HL-60/S4 treated with retinoic acid at 250 ng/mL for 4 days and 3 days (cell line): ENCODE data around the gene AKAP8L.

Experiments used
- in situ Hi-C: fragments of 300-500 bp; cut with MboI; formaldehyde crosslinking; loops from 2 replicates; pipeline ENCODE4 v1.7.0; 2022; ENCODE audit warnings: low sequenced_read_pairs

The AKAP8L gene

DNA sequence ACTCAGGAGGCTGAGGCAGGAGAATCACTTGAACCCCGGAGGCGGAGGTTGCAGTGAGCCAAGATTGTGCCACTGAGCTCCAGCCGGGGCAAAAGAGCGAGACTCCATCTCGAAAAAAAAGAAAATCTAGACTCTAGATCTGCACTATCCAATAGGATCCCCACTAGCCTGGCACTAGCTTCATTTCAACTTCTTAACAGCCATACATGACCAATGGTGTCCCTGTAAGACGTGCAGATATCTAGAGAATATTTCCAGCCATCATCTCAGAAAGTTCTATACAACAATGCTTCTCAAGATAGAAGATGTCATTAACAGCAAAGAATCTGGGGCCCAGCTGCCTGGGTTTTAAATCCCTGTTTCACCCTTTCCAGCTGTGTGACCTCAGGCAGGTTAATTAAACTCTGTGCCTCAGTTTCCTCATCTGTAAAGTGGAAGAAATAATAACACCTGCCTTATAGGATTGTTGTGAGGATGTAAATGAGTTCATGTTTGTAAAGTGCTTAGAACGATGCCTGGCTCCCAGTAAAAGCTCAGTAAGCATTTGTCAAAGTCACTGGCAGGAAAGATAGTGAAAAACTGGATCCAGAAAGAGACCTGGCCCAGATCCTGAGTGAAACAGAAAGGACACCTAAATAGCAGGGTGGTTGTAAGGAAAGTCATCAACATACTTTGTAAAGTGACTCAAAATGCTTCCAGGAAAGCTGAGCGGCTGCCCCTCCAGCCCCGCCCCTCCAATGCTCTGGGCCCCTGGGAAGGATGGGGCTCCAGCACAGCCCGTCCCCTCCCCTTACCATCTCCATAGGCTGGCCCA lies 17.4 kb upstream of the AKAP8L start:
- in situ Hi-C loops: no loop called here

DNA sequence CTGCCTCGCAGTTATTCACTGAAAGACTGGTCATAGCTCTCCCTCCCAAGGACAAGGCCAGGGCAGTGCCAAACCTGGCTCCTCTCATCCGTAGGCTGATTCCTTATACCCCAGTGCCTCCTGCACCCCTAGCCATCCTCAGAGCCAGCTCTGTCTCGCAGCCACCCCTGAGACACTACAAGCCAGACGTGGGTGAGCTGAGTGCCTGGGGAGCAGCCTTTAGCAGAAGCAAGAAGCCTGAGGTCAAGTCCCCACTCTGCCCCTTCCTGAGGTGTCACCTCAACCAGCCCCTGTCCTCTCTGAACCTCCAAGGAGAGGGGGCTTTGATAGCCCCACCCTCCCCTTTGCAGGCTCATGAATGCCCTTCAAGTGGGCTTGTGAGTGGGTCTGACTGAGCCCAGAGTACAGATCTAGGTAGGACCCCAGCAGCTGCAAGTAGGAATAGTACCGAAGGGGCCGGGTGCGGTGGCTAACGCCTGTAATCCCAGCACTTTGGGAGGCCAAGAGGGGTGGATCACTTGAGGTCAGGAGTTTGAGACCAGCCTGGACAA lies 14.8 kb upstream of the AKAP8L start:
- in situ Hi-C loops: no loop called here

DNA sequence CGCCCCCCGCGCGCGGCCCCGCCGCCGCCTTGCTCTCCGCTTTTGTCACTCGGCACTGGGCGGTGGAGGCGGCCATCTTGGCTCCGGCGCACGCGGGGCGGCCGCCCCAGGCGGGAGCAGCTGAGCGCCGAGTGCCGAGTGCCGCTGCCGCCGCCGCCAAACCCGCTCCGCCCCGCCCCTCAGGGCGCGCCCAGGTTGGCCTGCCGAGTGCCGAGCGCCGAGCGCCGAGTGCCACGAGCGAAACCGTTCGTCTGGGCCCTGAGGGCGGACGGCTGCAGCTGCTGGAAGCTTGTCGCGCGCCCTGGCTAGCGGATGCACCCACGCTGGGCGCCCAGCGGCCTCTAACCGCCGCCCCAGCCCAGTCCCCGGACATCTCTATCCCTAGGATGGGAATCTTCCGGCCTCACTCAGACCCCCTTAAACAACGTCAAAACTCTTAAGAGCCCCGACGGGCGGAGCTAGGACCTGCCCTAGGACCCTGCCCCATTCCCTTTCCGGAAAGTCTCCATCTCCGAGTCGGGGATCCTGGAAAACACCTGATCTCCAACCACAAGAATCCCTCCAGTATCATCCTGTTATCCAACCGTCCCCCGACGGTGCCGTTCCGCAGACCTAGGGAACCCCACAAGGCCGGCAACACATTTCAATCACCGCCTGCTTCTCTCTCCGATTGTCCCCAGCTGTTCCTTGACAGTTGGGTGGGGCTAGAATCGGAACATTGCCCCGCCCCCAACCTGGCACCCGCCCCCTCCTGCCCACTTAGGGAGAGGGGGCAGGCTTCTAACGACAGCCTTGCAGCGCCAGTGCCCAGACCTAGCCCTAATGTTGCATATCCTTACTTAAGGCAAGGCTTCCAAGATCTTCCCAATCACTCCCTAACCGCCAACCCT lies 14.1 kb upstream of the AKAP8L start:
- in situ Hi-C loops: no loop called here

DNA sequence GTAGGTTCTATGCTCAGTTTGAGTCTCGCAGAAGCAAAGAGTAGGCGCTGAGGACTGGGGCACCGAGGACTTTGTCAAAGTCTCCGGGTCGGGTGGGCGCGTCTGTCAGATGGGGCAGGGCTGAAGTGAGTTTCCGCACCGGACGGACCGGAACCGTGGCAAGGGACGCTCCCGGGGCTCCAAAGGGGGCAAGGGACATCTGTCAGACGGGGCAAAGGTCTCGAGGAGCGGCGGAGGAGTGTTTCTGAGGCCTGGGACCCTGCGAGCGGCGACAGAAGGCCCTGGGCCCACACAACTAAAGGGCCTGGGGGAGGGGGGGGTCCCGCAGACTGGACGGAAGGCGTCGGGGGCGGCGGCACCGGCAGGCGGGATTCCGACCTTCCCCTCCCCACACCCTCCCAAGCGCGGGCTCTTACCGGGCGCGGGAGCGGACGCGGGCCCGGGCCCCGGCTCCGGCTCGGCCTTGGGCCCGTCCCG lies 13.3 kb upstream of the AKAP8L start:
- in situ Hi-C loops: no loop called here

DNA sequence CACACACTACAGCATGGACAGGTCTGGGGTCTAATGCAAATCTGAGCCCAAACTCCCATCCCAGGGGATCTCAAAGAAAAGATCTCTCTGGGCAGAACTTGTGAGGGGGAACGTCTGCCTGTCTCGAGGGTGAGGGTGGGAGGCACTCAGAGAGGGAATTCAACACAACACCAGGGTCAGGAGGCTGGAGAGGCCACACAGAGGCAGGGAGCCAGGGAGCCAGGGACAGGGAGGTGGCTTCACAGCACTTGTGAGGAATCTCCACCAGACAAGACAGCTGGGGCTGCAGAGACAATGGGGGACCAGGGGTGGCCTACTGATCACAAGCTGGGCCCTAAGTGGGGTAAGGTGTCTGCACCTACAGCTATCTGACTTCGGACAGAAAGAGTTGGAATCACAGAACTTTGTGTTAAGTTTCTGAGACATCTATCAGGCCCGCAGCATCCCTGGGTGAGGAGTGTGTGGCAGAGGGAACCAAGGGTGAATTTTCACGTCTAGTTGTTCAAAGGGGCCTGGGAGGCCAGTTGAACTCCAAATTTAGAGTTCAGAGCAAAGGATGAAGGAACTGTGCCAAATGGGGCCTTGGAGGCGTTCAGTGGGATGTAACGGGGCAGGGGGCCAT lies 12.7 kb upstream of the AKAP8L start:
- in situ Hi-C loops: no loop called here

DNA sequence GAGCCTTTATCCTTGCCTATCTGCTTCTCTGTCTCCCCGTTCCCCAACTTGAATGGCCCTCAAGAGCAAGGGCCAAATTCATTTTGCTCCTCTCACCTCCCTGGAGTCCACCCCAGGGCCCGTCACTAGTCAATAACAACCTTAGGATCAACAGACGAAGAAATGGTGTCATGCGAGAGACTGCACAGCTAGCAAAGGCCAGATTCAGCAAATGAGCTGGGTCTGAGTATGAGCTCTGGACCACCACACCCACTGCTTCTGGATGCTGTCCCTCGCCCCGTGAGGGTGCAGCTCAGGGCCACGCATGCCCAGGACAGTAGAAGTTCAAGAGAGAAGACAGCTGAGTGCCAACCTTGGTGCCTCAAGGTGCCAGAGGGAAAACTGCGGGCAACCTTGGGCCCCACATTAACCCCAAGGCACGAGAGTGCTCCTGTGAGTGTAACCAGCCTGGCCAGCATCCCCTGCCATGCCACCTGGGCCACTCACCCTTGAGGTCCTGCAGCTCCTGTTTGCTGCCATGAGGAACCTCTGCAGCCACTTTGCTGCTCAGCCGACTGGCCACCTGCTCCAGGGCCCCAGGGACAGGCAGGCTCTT lies 11.8 kb upstream of the AKAP8L start:
- in situ Hi-C loops: no loop called here

DNA sequence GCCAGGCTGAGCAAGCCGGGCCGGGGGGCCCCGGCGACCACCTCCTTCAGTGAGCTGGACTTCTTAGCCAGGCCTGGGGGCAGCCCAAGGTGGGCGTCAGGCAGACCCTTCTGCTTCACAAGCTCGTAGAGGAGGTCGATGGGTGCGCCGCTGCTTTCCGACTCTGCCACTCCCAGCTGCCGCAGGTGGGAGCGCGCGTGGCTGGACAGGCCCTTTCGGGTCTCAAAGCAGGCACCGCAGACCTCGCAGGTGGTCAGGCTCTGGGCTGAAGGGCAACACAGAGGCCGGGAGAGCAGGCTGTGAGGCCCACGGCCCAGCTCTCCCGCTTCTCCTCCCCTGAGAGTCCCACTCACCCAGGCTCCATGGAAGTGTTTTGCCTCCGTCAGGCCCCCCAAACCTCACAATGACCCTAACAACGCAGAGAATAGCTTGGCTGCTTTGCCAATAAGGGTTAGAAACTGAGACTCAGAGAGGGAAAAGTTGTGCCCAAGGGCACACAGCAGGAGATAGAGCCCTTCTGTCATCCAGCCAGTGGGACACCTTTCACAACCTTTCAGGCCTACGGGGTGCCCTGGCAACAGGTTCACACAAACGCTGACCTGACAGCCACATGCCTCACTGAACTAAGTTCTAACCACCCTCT lies 11.2 kb upstream of the AKAP8L start:
- in situ Hi-C loops: no loop called here

DNA sequence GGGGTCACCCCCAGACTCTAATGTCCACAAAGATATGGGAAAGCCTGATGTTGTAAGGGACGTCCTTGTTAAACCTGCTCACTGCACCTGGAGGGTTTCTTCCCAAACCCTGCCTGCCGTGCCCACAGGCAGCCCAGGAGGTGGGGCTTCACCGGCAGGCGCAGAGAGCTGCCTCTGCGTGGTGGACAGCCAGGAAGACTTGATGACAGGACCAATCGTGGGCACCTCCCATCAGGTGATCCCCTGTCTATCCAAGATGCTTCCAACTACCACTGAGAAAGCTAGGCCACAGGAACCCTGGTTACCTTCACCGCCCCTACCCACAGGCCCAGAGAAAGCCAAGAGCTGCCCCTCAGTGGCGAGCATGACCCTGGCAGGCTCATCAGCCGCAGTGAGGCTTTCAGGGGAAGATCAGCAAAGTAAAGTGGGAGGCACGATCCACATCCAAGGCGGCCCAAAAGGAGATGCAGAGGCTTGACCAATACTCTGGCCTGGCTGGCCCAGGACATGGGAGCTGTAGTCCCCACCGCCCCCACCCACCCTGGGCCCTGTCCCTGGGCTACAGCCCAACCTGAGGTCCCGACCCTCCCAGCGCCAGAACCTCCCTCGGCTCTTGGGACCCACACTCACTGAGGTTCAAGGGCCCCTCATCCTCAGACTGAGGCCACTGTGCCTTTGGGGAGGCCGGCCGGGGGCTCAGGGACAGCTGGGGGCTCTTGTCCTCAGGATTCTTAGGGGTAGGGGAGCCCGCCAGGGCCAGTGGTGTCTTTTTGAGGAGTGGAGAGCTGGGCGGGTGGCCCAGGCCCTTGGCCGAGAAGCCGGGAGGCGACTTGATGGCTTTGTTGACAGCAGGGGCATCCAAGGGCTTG lies 10.4 kb upstream of the AKAP8L start:
- in situ Hi-C loops: no loop called here

DNA sequence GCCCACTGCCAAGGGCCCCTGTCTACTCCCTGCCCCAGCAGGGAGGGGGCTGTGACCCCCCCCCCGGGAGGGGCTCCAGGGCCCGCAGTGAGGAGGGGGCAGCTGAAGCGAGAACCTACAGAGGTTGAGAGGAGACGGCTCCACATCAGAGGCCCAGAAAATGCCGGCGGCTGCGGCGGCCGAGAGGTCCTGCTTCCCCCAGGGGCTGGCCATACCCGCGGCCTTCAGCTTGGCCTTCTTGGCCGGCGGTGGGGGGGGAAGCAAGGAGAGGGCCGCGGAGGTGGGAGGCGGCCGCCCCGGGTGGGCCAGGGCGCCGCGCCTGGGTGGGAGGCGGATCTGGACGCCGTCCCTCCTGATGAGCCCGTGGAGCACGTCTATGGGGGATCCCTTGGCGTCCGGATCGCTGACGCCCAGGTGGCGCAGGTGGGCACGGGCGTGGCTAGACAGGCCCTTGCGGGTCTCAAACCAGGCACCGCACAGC lies 9.2 kb upstream of the AKAP8L start:
- in situ Hi-C loops: no loop called here

DNA sequence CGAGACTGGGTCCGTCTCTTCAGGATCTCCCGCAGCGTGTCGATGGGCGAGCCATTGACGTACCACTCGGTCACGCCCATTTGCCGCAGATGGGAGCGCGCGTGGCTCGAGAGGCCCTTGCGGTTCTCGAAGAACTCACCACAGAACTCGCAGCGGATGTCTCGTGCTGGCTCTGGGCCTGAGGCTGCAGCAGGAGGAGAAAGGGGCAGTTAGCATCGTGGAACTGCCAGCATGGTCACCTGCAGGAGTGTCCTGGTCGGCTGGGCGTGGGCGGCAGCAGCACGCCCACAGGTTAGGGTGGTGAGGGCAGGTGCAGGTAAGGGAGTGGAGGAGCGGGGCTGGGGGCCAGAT lies 8.5 kb upstream of the AKAP8L start:
- in situ Hi-C loops: no loop called here

DNA sequence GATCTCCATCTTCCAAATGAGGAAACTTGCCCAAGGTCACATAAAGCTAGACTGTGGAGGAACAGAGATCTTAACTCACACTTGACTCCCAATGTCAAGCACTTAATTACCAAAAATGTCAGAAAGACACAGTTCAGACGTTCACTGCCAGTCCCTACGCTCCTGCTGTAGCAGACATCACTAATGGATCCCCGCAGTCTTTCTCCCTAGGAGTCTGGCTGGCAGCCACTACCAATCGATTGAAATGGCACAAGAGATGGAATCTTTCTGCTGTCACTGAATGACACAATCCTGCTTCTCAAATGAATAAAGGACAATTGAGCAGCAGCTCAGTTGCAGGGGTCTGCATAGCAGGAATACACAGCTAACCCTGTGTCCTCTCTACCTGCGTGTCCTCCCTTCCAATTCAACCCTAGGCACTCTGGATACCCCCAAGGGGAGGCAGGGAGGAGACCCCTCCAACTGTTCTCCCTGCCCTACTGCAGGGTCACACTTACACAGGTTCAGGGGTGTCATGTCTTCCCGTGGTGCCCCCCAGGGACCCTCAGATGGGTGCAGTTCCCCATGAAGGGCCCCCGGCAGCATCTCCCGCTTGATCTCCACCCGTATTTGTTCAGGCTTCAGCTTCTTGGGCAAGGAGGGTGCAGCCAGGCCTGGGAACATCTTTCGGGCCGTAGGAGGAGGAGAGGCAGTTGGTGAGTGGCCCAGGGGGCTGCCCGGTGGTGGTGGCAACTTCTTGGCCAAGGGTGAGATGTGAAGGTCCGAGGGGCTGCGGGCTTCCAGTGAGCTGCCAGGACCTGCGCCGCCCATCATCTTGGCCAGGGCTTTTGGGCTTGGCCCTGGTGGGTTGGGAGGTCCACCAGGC lies 7.9 kb upstream of the AKAP8L start:
- in situ Hi-C loops: no loop called here

DNA sequence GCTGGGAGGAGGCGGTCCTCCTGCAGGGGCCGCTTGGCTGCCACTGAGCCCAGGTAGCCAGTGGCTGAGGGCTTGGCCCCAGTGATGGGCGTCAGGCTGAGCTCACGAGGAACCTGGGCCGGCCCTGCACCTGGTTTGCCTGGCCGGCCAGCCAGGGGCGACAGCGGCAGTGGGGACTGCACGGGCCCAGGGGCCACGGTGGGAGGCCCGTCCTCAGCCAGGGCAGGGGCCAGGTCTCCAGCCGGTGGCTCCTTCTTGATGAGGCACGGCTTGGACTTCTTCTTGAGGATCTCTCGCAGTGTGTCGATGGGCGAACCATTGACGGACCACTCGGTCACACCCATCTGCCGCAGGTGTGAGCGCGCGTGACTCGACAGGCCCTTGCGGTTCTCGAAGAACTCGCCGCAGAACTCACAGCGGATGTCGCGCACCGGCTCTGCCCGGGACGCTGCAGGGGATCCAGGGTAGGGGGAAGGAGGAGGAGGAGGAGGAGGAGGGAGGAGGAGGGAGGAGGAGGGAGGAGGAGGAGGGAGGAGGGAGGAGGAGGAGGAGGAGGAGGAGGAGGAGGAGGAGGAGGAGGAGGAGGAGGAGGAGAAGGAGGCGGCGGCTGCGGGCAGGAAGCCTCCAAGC lies 6.6 kb upstream of the AKAP8L start:
- in situ Hi-C loops: no loop called here

DNA sequence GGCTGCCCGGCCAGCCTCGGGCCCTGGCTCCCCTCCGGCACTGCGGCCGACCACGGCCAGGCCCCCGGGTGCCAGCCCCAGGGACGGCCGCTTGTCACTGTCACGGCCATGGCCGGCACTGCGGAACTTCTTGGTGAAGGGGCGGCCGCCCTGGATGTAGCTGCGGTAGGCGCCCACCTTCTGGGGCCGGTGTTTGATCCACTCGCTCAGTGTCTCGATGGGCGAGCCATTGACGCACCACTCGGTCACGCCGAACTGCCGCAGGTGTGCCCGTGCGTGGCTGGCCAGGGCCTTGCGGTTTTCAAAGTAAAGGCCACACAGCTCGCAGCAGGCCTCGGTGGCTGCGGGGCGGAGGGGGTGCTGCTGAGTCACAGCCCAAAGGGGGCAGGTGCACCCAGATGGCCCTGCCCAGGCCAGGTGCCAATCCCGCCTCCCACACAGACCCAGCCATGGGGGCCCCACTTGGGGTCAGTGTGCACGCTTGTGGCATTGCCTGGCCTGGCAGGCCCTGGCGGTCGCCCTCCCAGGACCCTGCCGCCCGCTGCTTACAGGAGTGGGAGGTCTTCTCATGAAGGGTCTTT lies 6.0 kb upstream of the AKAP8L start:
- in situ Hi-C loops: no loop called here

DNA sequence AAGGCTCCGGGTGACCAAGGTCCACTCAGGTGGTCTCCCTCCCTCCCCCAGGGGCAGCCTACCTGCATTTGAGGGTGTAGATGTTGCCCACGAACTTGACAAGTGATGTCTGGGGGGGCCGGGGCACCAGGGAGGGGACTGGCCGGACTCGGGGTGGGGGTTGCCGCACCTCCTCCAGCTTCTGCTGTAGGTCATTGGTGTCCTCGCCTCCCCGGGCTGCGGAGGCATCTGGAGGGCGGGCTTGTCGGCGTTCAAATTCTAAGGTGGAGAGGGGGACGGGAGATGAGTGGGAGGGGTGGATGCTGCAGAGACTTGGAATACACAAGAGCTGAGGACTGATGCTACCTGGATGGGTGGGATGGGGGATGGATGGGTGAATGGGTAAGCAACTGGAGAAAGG lies 5.3 kb upstream of the AKAP8L start:
- in situ Hi-C loops: no loop called here

DNA sequence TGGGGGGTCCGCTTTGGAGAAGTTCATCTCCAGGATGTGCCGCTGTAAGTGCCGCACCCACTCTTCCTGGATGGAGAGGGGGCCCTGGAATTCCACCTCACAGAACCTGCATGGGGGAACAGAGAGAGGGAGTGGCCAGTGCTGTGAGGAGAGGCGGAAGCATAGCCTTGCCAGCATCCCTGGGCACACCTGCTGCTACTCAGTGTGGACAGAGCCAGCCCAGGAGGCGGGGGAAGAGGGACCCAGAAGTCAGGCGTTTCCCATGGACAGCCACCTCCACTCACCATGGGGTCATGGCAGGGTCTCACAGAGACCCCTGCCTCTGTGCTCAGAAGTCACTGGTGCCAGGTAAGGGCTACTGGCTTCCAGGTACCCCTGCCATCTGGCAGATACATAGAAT lies 4.3 kb upstream of the AKAP8L start:
- in situ Hi-C loops: no loop called here

DNA sequence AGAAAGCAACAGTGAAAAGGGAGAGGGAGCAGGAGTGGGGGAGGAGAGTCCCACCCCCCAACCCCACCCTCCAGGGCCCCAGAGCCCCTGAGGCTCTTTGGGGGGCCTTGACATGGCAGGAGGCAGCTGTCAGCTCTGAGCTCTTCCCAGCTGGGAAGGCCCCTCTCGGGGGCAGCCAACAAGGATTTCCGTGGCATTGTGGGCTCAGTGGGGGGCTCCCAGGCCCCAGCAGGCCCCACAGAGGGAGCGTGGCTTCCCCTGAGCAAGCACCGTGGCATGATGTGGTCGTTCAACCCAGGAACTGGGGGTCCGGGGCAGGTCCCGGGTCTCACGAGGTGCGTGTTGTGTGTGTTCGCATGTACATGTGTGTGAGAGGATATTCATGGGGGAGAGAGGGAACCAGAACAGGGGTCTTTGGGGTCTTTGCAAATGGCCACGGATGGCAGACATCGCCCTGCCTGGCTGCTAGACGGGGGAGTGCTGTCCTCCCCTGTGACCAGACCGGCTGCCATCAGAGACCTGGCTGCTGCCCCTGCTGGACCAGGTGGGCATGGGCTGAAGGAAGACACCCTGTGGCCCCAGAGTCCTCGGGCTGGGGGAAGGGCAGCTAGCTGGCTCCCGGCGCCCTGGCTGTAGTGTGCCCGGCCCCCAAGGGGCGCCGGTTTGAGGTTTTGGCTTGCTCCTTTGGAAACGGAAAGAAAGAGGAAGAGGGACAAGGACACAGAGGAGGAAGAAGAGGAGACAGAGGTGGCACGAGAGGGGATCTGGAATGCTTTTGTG lies 3.7 kb upstream of the AKAP8L start:
- in situ Hi-C loops: no loop called here

DNA sequence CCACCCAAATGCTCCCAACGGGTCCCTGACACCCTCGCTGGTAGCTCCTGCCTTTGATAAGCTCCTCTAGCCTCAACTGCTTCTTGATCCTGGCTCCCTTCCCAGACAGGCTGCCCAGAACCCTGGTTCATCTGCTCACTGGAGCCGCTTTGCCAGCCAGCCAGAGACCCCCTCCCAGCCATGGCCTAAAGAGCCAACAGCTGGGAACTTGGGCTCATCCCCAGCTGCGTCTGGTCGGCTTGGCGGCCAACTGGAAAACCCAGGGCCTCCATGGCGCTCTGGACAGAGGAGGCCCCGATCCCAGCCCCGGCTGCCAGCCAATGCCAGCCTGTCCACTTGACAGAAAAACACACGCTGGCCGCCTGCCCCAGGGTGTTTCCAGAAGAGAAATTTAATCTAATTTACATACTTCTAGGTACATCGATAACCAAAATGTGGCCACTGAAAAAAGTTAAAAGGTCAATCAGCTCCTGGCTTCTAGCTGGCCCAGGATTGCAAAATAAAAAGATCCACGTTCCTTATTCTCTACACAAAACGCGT lies 3.0 kb upstream of the AKAP8L start:
- in situ Hi-C loops: no loop called here
